ENCODE data around the gene SETBP1. TPM values are rescaled to one million over a fixed set of nuclear protein-coding genes. Genes with fewer than 3 reads are reported as not detected.

Gene SETBP1
- total RNA-seq, 1 donor from 2014 or later, result 72.8 TPM

GRCh38 chr18:44819944-44820510 is 139.3 kb downstream of the SETBP1 start:
- no peaks in the 10 kb centered on the region for H3K27me3 Mint-ChIP-seq
- DNase-seq, result no peak
- TF ChIP-seq CTCF (IDR thresholded peaks at IDR 0.05), result no peak
- ChIA-PET POLR2A (interaction anchor here (0.8 to 1.1 kb wide), 2 partner anchors 19 to 141 kb away, joined by 5 read pairs; no protein-coding TSS in a partner anchor), CTCF (no interaction called here)
- no peak overlapping the region for H3K4me3 Mint-ChIP-seq
- peaks cover 22% of the 10 kb centered on the region for H3K36me3 Mint-ChIP-seq (ENCODE audit: low read depth)
- intact Hi-C loops (cut with micrococcal nuclease), result loop anchor here (2.0 kb wide), 1 partner anchor 19 kb away; no protein-coding TSS in a partner anchor
- H3K9me3 Mint-ChIP-seq, result no peaks in the 10 kb centered on the region
- ATAC-seq (ENCODE audit: low read depth), result no peak
- peak overlapping the region; percentile 31 for H3K27ac Mint-ChIP-seq
- H3K4me1 Mint-ChIP-seq, result peaks cover 89% of the 10 kb centered on the region

- Mint-ChIP-seq H3K4me3 (no peak overlapping the region), H3K36me3 (ENCODE audit: low read depth) (peaks cover 17% of the 10 kb centered on the region), H3K27ac (peak overlapping the region; percentile 13), H3K27me3 (no peaks in the 10 kb centered on the region), H3K4me1 (peaks cover 78% of the 10 kb centered on the region), H3K9me3 (no peaks in the 10 kb centered on the region)
- POLR2A ChIA-PET, result interaction anchor here (1.1 to 2.7 kb wide), 2 partner anchors 63 to 142 kb away, joined by 4 to 15 read pairs; no protein-coding TSS in a partner anchor
- CTCF ChIA-PET, result interaction anchor here (0.8 to 1.2 kb wide), 2 partner anchors 98 to 391 kb away, joined by 3 read pairs; no protein-coding TSS in a partner anchor
- ATAC-seq (ENCODE audit: low read depth) (no peak), DNase-seq (no peak)
- intact Hi-C loops (cut with micrococcal nuclease), result no loop called here
- no peak for TF ChIP-seq CTCF (IDR thresholded peaks at IDR 0.05)
Measured at GRCh38 chr18:44821924-44822323, 141.2 kb downstream of the SETBP1 start.

GRCh38 chr18:44823286-44823685 is 142.6 kb downstream of the SETBP1 start:
- ChIA-PET POLR2A (interaction anchor here (0.6 to 2.7 kb wide), 5 partner anchors 64 to 144 kb away, joined by 3 to 15 read pairs (median 4); no protein-coding TSS in a partner anchor), CTCF (interaction anchor here (1.4 kb wide), 1 partner anchor 390 kb away, joined by 4 read pairs; no protein-coding TSS in a partner anchor)
- Mint-ChIP-seq H3K27ac (no peak overlapping the region), H3K36me3 (ENCODE audit: low read depth) (peaks cover 17% of the 10 kb centered on the region), H3K4me1 (peaks cover 68% of the 10 kb centered on the region), H3K27me3 (no peaks in the 10 kb centered on the region), H3K9me3 (no peaks in the 10 kb centered on the region), H3K4me3 (no peak overlapping the region)
- DNase-seq (no peak), ATAC-seq (ENCODE audit: low read depth) (no peak)
- TF ChIP-seq CTCF (IDR thresholded peaks at IDR 0.05), result no peak
- intact Hi-C loops (cut with micrococcal nuclease), result no loop called here

- POLR2A ChIA-PET, result interaction anchor here (0.6 to 2.7 kb wide), 5 partner anchors 65 to 144 kb away, joined by 3 to 15 read pairs (median 4); no protein-coding TSS in a partner anchor
- no peak for TF ChIP-seq CTCF (IDR thresholded peaks at IDR 0.05)
- no peak for DNase-seq
- Mint-ChIP-seq H3K27ac (no peak overlapping the region), H3K4me1 (peaks cover 67% of the 10 kb centered on the region), H3K27me3 (no peaks in the 10 kb centered on the region), H3K4me3 (no peak overlapping the region), H3K36me3 (ENCODE audit: low read depth) (peaks cover 17% of the 10 kb centered on the region), H3K9me3 (no peaks in the 10 kb centered on the region)
- intact Hi-C loops (cut with micrococcal nuclease), result loop anchor here (2.0 kb wide), 2 partner anchors 19 to 65 kb away; no protein-coding TSS in a partner anchor
- CTCF ChIA-PET, result interaction anchor here (1.0 to 1.4 kb wide), 2 partner anchors 63 to 389 kb away, joined by 3 to 4 read pairs; no protein-coding TSS in a partner anchor
- peak; percentile 38 for ATAC-seq (ENCODE audit: low read depth)
Measured at GRCh38 chr18:44823782-44824181, 143.1 kb downstream of the SETBP1 start.

GRCh38 chr18:44824884-44825283 is 144.2 kb downstream of the SETBP1 start:
- POLR2A ChIA-PET, result no interaction called here
- intact Hi-C loops (cut with micrococcal nuclease), result loop anchor here (1.0 to 2.0 kb wide), 4 partner anchors 20 to 387 kb away; partner anchors contain the start of gene SETBP1
- Mint-ChIP-seq H3K9me3 (no peaks in the 10 kb centered on the region), H3K4me3 (no peak overlapping the region), H3K27ac (peak overlapping the region; percentile 37), H3K27me3 (no peaks in the 10 kb centered on the region), H3K4me1 (peaks cover 60% of the 10 kb centered on the region), H3K36me3 (ENCODE audit: low read depth) (peaks cover 12% of the 10 kb centered on the region)
- TF ChIP-seq CTCF (IDR thresholded peaks at IDR 0.05), result no peak
- CTCF ChIA-PET, result interaction anchor here (1.0 kb wide), 1 partner anchor 62 kb away, joined by 3 read pairs; no protein-coding TSS in a partner anchor
- ATAC-seq (ENCODE audit: low read depth) (peak; percentile 67), DNase-seq (no peak)
